ENCODE measurements around the gene ADCK1.
"Not testable (repeated sequence)": the region's sequence is repeated elsewhere in the genome, so short reads cannot be mapped to it uniquely, and the experiment has no call there.

ADCK1 gene

GRCh38 chr14:77908847-77909246 lies 108.9 kb downstream of the ADCK1 start:
- no peak for DNase-seq

DNA sequence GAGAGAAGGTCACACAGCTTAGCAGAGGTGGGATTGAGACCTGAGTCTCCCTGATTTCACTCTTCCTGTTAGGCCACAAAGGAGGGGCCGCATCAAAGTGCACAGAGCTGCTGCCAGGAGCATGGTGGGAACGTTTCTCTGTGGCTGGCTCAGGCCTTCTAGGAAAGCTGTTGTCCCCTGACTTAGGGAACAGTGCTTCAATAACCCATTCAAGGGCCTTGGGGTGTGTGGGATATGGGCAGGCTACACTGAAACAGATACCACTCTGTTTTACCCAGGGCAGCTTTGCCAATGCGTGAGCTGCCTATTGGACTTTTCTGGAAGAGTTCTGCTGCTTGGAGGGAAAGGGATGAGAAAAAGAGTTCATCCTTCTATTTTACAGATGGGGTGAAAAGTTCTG lies 110.0 kb downstream of the ADCK1 start:
- no peak for DNase-seq

GRCh38 chr14:77910506-77910905 lies 110.6 kb downstream of the ADCK1 start:
- no peak for DNase-seq

- DNase-seq, result no peak
Observed at GRCh38 chr14:77911356-77911755, 111.4 kb downstream of the ADCK1 start.

DNA sequence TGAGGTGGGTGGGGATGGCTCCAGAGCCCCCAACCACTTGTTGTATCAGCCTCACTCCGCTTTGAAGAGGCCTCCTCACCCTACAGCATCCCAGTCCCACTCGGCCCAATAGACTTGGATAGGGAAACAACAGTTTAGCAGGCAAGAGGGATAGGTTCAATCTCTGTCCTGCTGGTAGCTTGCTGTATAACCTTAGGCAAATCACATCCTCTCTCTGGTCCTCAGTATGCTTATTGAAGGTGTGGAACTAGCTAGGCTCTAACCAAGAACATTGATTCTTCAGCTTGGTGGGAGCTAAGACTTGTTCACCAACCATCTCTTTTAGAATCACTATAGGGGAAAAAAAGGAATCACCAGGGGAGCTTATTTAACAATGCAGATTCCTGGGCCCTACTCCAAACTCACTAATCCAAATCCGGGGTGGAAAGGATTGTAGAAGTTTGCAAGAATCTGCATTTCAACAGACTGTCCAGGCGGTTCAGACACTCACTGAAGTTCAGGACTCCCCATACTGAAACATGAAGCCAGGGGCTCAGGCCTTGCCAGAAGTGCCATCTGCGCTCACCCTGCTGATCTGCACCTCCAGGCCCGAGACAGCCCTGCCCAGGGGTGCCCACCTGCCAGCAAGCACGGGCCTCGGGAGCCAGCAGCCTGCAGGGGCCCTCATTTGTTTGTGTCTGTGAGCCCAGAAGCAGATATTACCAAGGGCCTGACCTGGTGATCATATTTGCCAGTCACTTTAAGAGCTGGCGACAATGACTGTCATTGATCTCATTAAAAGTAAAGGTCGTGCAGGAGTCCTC lies 113.0 kb downstream of the ADCK1 start:
- DNase-seq, result no peak

DNA sequence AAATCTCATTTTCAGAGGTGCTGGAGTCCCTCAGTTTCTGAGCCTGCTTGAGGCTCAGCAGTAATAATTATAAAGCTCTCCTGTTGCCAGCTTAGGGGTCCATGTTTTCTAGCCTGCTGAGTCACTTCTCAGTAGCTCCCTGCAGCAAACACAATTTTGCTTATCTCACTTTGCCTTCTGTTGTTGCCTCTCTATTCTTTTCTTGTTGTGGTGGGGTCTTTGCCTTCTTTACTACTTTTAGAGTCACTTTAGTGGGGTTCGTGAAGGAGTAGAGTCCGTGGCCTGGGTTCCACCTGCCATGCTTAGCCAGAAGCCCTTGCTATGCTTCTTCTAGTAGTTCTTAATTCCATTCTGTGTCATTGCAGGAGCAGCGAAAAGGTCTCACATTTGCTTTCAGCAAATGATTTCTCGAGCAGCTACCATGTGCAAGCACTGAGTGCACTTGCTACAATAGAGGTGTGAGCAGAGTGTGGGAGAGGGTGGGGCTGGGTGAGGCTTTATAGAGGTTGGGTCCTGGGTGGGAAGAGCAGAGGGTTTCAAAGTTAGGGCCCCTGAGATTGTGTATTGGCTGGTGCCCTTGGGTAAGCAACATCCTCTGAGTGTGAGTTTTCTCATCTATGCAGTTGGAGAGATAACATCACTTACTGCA lies 114.3 kb downstream of the ADCK1 start:
- no peak for DNase-seq

GRCh38 chr14:77915390-77915789 lies 115.5 kb downstream of the ADCK1 start:
- DNase-seq, result not testable (repeated sequence)

DNA sequence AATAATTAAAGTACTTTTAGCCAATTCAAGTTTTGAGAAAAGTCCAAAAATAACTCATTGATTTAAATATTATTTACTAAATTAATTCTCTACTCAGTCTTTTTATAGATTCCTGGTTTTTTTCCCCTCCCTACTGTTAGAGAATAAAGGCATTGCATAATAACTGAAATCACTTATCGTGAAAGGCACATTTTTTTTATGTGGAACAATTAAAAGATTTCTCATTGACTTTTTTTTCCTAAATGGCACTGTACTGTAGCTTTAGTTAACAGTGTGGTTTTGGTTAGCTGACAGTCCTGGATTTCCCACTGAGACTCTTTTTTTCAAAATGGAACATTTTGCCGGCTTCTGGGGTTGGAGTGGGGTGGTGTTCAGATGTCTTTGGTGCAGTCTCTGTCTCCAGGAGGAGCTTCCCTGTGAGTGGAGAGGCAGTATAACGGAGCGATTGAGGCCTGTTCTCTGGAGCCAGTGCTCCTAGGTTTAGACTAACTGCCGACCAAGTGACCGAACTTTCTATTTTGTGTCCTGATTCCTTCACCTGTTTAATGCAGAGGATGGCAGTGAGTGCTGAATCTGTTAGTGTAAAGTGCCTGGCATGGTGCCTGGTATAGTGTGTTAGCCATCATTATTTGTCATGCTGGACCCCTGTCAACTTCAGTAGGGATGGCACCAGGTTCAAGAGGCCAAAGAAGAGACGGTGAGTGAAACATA lies 117.7 kb downstream of the ADCK1 start:
- DNase-seq, result no peak

DNA sequence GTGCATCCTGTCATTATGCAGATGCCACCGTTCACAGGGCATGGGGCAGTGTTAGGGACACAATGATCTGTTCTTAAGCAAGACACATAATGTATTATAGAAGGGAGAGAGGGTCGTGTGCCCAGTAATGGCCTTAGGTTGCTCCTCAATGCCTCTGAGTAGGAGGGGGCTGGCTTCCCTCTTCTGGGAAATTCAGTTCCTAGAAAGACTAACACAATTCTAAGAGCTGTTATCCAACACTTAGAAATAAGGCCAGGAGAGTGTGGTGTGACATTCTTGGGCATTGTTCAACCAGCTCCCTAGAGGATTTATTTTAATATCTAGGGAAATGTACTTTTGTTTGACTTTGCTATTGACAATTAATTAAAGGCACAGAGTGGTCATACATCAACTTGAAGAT lies 118.5 kb downstream of the ADCK1 start:
- DNase-seq, result no peak

DNA sequence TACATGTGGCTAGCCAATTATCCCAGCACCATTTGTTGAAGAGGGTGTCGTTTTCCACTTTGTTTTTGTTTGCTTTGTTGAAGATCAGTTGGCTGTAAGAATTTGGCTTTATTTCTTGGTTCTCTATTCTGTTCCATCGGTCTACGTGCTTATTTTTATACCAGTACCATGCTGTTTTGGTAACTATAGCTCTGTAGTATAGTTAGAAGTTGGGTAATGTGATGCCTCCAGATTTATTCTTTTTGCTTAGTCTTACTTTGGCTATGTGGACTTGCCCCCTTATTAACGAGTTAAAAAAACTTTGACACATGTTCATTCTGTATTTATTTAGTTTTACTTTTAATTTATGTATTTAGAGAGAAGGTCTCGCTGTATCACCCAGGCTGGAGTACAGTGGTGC lies 120.4 kb downstream of the ADCK1 start:
- no peak for DNase-seq

GRCh38 chr14:77921818-77922217 lies 121.9 kb downstream of the ADCK1 start:
- DNase-seq, result no peak

DNA sequence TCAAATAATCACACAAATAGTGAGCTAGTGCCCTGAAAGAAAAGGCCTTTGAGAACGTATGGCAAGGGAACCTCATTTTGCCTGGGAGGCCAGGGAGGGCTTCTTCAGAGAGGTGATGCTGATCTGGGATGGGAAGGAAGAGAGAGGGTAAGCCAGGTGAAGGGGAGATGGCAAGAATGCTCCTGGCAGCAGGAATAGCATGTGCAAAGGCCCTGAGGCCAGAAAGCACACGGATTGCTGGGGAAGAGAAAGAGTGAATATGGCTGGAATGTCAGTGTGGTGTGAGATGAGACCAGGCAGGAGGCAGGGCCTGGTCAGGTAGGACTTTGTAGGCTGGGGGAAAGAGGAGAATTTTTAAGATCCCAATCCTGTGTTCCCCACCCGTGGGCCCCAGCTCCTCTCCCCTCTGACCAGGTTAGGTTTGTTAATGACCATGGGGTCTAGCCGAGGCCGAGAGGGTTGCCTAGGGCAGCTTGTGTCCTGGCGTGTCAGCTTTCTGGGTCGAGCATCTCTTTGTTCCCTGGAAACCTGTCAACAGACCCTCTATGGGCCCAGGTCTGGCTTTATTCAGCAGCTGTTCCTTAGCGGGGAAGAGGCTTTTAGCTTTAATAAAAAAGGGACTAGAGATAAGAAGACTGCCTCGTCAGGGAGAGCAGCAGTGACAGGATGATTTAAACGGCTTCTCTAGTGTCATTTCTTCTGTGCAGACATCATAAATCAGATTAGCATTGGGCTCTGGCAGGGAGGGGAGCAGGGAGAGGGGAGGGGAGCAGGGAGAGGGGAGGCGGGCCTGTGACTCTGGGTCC lies 123.4 kb downstream of the ADCK1 start:
- DNase-seq, result peak; percentile 36

DNA sequence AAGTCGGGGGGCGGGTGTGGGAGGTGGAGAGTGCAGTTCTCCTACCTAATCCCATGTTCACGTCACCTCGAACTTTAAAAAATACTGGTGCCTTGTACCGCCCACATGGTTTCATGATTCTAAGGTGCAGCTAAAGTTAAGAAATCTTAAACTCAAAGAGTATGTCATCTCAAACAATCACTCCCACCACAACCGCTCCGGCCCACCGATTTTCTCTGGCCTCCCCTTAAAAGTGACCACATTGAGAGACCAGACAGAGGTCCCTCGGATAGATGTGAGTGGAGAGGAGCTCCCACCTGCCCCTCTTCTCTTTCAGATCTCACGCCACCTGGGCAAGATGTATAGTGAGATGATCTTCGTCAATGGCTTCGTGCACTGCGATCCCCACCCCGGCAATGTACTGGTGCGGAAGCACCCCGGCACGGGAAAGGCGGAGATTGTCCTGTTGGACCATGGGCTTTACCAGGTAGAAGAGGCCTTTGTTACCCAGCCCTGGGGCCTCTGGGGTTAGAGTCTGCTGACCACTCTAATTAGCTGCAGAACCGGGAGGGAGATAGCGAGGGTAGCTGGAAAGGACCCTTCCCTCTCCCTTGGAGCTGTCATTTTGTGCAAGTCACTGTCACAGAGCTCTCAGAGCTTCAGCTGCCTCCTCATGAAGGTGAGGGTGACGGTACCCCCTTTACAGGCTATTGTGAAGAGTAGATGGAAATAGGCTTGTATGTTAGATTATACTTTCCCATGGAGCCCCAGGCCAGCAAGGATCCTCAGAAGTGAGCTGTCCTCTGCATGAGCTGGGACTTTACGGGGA lies 124.4 kb downstream of the ADCK1 start:
- no peak for DNase-seq

- no peak for DNase-seq
Observed at GRCh38 chr14:77926942-77927341, 127.0 kb downstream of the ADCK1 start.

DNA sequence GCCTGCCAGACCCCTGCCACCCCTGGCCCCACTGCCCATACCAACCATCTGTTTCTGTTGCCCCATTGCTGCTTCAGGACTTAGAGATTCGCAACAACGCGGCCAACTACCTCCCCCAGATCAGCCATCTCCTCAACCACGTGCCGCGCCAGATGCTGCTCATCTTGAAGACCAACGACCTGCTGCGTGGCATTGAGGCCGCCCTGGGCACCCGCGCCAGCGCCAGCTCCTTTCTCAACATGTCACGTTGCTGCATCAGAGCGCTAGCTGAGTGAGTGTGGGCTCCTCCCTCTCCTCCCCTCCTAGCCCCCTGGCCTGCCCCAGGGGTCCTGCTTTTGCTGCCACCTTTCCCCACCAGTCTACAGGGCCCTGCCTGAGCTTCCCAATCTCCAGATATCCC lies 131.5 kb downstream of the ADCK1 start:
- no peak for DNase-seq

GRCh38 chr14:77936138-77936639 lies 136.3 kb downstream of the ADCK1 start:
- no peak for DNase-seq

GRCh38 chr14:77947372-77947771 lies 147.5 kb downstream of the ADCK1 start:
- no peak for DNase-seq

DNA sequence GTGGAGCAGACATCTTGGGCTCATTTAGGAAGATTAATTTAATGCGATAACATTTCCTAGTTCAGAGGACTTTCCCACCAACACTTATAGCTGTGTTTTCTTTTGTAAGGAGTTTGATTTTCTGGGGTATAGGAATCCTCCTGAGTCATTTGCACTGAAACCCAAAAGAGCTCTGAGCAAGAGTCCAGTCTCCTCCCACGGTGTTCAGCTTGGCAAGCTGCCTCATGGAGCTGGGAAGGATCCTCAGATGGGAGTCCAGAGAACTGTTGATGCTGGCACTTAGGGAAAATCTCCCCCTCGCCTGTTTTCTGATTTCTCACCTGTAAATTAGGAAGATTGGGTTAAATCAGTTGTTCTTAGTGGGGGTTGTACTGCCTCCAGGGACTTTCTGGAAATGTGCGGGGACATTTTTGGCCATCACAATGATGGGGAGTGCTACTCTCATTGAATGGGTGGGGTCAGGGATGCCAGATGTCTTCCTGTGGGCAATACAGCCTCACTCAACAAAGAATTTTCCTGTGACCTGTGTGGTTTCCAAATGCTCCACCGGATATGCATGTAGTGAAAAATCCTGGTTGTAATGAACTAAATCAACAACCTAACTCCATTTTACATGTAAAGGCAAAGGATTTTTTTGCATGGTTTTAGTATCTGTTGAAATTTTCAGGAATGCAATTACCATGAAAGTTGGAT lies 150.6 kb downstream of the ADCK1 start:
- DNase-seq, result no peak

GRCh38 chr14:77955816-77956484 lies 156.0 kb downstream of the ADCK1 start:
- DNase-seq, result no peak

DNA sequence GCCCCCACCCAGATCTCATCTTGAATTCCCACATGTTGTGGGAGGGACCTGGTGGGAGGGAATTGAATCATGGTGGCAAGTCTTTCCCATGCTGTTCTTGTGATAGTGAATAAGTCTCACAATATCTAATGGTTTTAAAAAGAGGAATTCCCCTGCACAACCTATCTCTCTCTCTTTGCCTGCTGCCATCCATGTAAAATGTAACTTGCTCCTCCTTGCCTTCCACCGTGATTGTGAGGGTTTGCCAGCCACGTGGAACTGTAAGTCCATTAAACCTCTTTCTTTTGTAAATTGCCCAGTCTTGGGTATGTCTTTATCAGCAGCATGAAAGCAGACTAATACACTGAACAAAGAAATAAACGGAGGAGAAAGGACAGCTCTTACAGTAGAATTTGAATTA lies 159.8 kb downstream of the ADCK1 start:
- DNase-seq, result not testable (repeated sequence)

Measured in NCI-H524 treated with DMSO at 0.1 percent for 48 hours (cell line).